B cell (primary cell): ENCODE data around the gene RIT1. TPM values are rescaled to one million over a fixed set of nuclear protein-coding genes. Genes with fewer than 3 reads are reported as not detected.

Experiments
- ATAC-seq: fragments of 200-7000 bp; cut with Tn5 transposase; one replicate; pipeline ENCODE4 v1.10.0; 2021; ENCODE audit warnings: low read depth, mild to moderate bottlenecking, moderate number of reproducible peaks, moderate library complexity
- CTCF ChIA-PET: fragments of 350-600 bp; sonication (Branson Sonifier 250); formaldehyde crosslinking; loops from one replicate; lab custom pipeline; 2021; ENCODE audit warnings: antibody characterized with exemption, inconsistent platforms; lab: Charles Lee
- POLR2A ChIA-PET: fragments of 350-600 bp; sonication (Branson Sonifier 250); formaldehyde crosslinking; loops from one replicate; lab custom pipeline; 2021; ENCODE audit warnings: antibody characterized with exemption; lab: Charles Lee
- DNase-seq: peaks from one replicate; pipeline ENCODE4 v3.0.0; 2013
- H2AFZ ChIP-seq: 2 replicates; pipeline ENCODE4 v1.6.1; 2012; ENCODE audit warnings: mild to moderate bottlenecking, low read depth, low read length; ENCODE audit not compliant: insufficient read depth, poor library complexity, severe bottlenecking
- H3K27ac ChIP-seq, 2 donors: 1 replicate in 1 of 2; 2 replicates in 1 of 2; pipeline ENCODE4 v1.5.1; 2012 to 2013; ENCODE audit warnings: low read length in 2 of 2, mild to moderate bottlenecking in 2 of 2, moderate library complexity in 1 of 2
- H3K27me3 ChIP-seq, 4 experiments: fragments of 200-600 bp in 1 of 4; sonication (generic) in 1 of 4; replicated peaks in 1 of 4; 1 replicate in 2 of 4; 2 replicates in 2 of 4; pipeline versions ENCODE4 v1.6.1 to v1.7.0; 2013 to 2016; ENCODE audit warnings: low read length in 3 of 4, mild to moderate bottlenecking in 2 of 4, mixed read lengths in 1 of 4, moderate library complexity in 1 of 4; ENCODE audit not compliant: insufficient read depth in 4 of 4, control insufficient read depth in 3 of 4; ENCODE audit errors: control extremely low read depth in 1 of 4
- H3K36me3 ChIP-seq, 2 experiments: replicated peaks in 1 of 2; 1 replicate in 1 of 2; 2 replicates in 1 of 2; pipeline versions ENCODE4 v1.6.1 to v1.7.1; 2013; ENCODE audit warnings: low read length in 1 of 2; ENCODE audit not compliant: insufficient read depth in 2 of 2, control insufficient read depth in 1 of 2; ENCODE audit errors: control extremely low read depth in 1 of 2, extremely low read depth in 1 of 2
- H3K4me1 ChIP-seq, 2 donors: fragments of 200-600 bp in 1 of 2; sonication (generic) in 1 of 2; 1 replicate in 1 of 2; 2 replicates in 1 of 2; pipeline versions ENCODE4 v1.5.1 to v1.6.1; 2013 to 2017; ENCODE audit warnings: low read length in 2 of 2; ENCODE audit not compliant: control insufficient read depth in 2 of 2, insufficient read depth in 2 of 2
- H3K4me2 ChIP-seq: replicated peaks from 2 replicates; pipeline ENCODE3; 2012; ENCODE audit warnings: mild to moderate bottlenecking, low read depth, low read length; ENCODE audit not compliant: poor library complexity, severe bottlenecking
- H3K4me3 ChIP-seq, 5 experiments: fragments of 200-600 bp in 1 of 5; sonication (generic) in 1 of 5; 1 replicate in 3 of 5; 2 replicates in 2 of 5; pipeline versions ENCODE4 v1.5.1 to v1.7.0; 2011 to 2016; ENCODE audit warnings: low read length in 4 of 5, mild to moderate bottlenecking in 4 of 5, low read depth in 2 of 5, control low read depth in 1 of 5, moderate library complexity in 1 of 5; ENCODE audit not compliant: insufficient read depth in 1 of 5; ENCODE audit errors: control extremely low read depth in 1 of 5, extremely low read depth in 1 of 5
- H3K79me2 ChIP-seq: fragments of 200-600 bp; sonication (generic); one replicate; pipeline ENCODE4 v1.6.0; 2016; ENCODE audit warnings: low read length; ENCODE audit not compliant: control insufficient read depth, insufficient read depth
- H3K9ac ChIP-seq: fragments of 200-600 bp; sonication (generic); 2 replicates; pipeline ENCODE4 v1.6.1; 2017; ENCODE audit warnings: mild to moderate bottlenecking, low read length, moderate library complexity
- H3K9me3 ChIP-seq, 3 donors: one replicate each; pipeline versions ENCODE4 v1.6.1 to v1.7.1; 2013; ENCODE audit warnings: low read length in 2 of 3; ENCODE audit not compliant: control insufficient read depth in 2 of 3, insufficient read depth in 1 of 3; ENCODE audit errors: control extremely low read depth in 1 of 3
- H4K20me1 ChIP-seq: 2 replicates; pipeline ENCODE4 v1.6.0; 2012; ENCODE audit warnings: mild to moderate bottlenecking, low read length; ENCODE audit not compliant: insufficient read depth, control insufficient read depth, poor library complexity, severe bottlenecking
- H3K27ac Mint-ChIP-seq: one replicate; pipeline ENCODE4 v1.8.0; 2021; ENCODE audit warnings: mixed read lengths
- H3K27me3 Mint-ChIP-seq: one replicate; pipeline ENCODE4 v1.8.0; 2021; ENCODE audit warnings: mixed read lengths
- H3K4me1 Mint-ChIP-seq: one replicate; pipeline ENCODE4 v1.8.0; 2021; ENCODE audit warnings: mixed read lengths
- H3K4me3 Mint-ChIP-seq: one replicate; pipeline ENCODE4 v1.8.0; 2021; ENCODE audit warnings: mixed read lengths
- H3K9me3 Mint-ChIP-seq: one replicate; pipeline ENCODE4 v1.8.0; 2022; ENCODE audit warnings: mixed read lengths; ENCODE audit not compliant: insufficient read depth
- CTCF ChIP-seq: fragments of 200-600 bp; IDR thresholded peaks from one replicate; pipeline ENCODE4 v1.8.0; 2022; ENCODE audit warnings: antibody characterized with exemption, mild to moderate bottlenecking
- EZH2 ChIP-seq: IDR thresholded peaks from 2 replicates; pipeline ENCODE4 v1.6.1; 2012; ENCODE audit warnings: borderline replicate concordance, low read depth, mild to moderate bottlenecking, moderate library complexity, low read length; ENCODE audit not compliant: insufficient read depth, poor library complexity, severe bottlenecking
- WGBS: methylation state at CpG from one replicate; pipeline ENCODE4 v1.1.5; 2013; ENCODE audit warnings: missing lambda C conversion rate; ENCODE audit not compliant: insufficient coverage; 5-methylcytosine and 5-hydroxymethylcytosine counted together
- intact Hi-C: fragments of 100-400 bp; cut with micrococcal nuclease; formaldehyde crosslinking; loops from one replicate; pipeline ENCODE4 v1.10.0; 2022
- polyA plus RNA-seq: library from polyadenylated mRNA; depleted of rRNA; stranded (reverse); fragments of >200 nt; gene quantifications from 2 replicates; pipeline ENCODE4 v1.2.3, GENCODE V29; 2012
- total RNA-seq, 2 donors: library from RNA; stranded (reverse); fragments of 120-200 nt in 1 of 2; gene quantifications; 1 replicate in 1 of 2; 2 replicates in 1 of 2; pipeline versions ENCODE4 v1.2.3 to v1.2.4, GENCODE V29; 2013 to 2022

RIT1 gene
- total and polyA plus RNA-seq, 2 donors (not counting 1 experiment from before 2014, with no cell fraction given), result 14.2 to 45.7 TPM

GRCh38 chr1:155859234-155859829 is 51.8 kb downstream of the RIT1 start, which contains the start of gene SYT11:
Gene SYT11, plus strand, starts transcription at chr1:155859567. Its CDS starts 195 bp downstream, at chr1:155859762.
- peak; percentile 94 for ATAC-seq
- ChIA-PET POLR2A (interaction anchor here (0.7 to 1.0 kb wide), 2 partner anchors 114 to 354 kb away, joined by 3 to 4 read pairs; no protein-coding TSS in a partner anchor), CTCF (interaction anchor here (0.7 to 1.5 kb wide), 3 partner anchors 10 to 130 kb away, joined by 3 to 6 read pairs (median 3); no protein-coding TSS in a partner anchor)
- Histone ChIP-seq H2AFZ (peak within 1 kb of the TSS; percentile 74), H3K79me2 (peaks cover 31% of the 10 kb centered on the region), H3K4me2 (peak within 1 kb of the TSS; percentile 81), H3K9ac (peak within 1 kb of the TSS; percentile 67), H3K9me3 (no peaks in the 10 kb centered on the region), H4K20me1 (no peaks in the 10 kb centered on the region), H3K4me3 (peak within 1 kb of the TSS; percentile 39 to 89 (median 65)), H3K27ac (peak within 1 kb of the TSS; percentile 60 to 68), H3K27me3 (peaks cover 0 to 4% (median 2%) of the 10 kb centered on the region in 4 experiments), H3K4me1 (peaks cover 12 to 40% of the 10 kb centered on the region in 2 donors), H3K36me3 (peaks cover 2 to 6% of the 10 kb centered on the region in 2 experiments)
- DNase-seq, result peak; percentile 96
- 1% methylated on average over 33 of the region's 33 CpGs for WGBS
- H3K4me1 Mint-ChIP-seq, result peaks cover 29% of the 10 kb centered on the region
- H3K27me3 Mint-ChIP-seq, result peaks cover 11% of the 10 kb centered on the region
- H3K27ac Mint-ChIP-seq, result peak within 1 kb of the TSS; percentile 96
- no peak for TF ChIP-seq EZH2
- TF ChIP-seq CTCF, result peak; percentile 31
- H3K4me3 Mint-ChIP-seq, result peak within 1 kb of the TSS; percentile 97
- no peaks in the 10 kb centered on the region for H3K9me3 Mint-ChIP-seq
- intact Hi-C loops, result loop anchor here (2.0 to 5.0 kb wide), 8 partner anchors 129 to 1677 kb away; partner anchors contain the start of genes ASH1L, DAP3, FDPS and PMF1
